Karpas-422 (cell line): ENCODE data around the gene DHRS4. TPM values are rescaled to one million over a fixed set of nuclear protein-coding genes. Genes with fewer than 3 reads are reported as not detected.
"Not testable (repeated sequence)": the region's sequence is repeated elsewhere in the genome, so short reads cannot be mapped to it uniquely, and the experiment has no call there.

Experiments
- DNase-seq: peaks from one replicate; pipeline ENCODE4 v3.0.0-alpha.2; 2015
- H2AFZ ChIP-seq: fragments of 200-600 bp; sonication (generic); 2 replicates; pipeline ENCODE4 v1.6.1; 2014; ENCODE audit warnings: antibody characterized with exemption, low read length, mixed read lengths
- H3K27ac ChIP-seq: fragments of 200-600 bp; sonication (generic); 2 replicates; pipeline ENCODE4 v1.5.1; 2014; ENCODE audit warnings: mild to moderate bottlenecking, low read length, moderate library complexity
- H3K27me3 ChIP-seq: fragments of 200-600 bp; sonication (generic); 2 replicates; pipeline ENCODE4 v1.6.1; 2014; ENCODE audit warnings: low read length, mixed read lengths
- H3K36me3 ChIP-seq: fragments of 200-600 bp; sonication (generic); 2 replicates; pipeline ENCODE4 v1.6.1; 2014; ENCODE audit warnings: low read length, mixed read lengths; ENCODE audit not compliant: insufficient read depth
- H3K4me1 ChIP-seq: fragments of 200-600 bp; sonication (generic); 2 replicates; pipeline ENCODE4 v1.6.1; 2014; ENCODE audit warnings: mild to moderate bottlenecking, low read length, mixed read lengths
- H3K4me2 ChIP-seq: fragments of 200-600 bp; sonication (generic); 2 replicates; pipeline ENCODE4 v1.6.1; 2014; ENCODE audit warnings: low read length, low read depth, mild to moderate bottlenecking; ENCODE audit not compliant: poor library complexity, severe bottlenecking
- H3K4me3 ChIP-seq: fragments of 200-600 bp; sonication (generic); 2 replicates; pipeline ENCODE4 v1.5.1; 2014; ENCODE audit warnings: mild to moderate bottlenecking, antibody characterized with exemption, low read length, mixed read lengths
- H3K79me2 ChIP-seq: fragments of 200-600 bp; sonication (generic); 2 replicates; pipeline ENCODE4 v1.6.1; 2014; ENCODE audit warnings: mild to moderate bottlenecking, low read length, mixed read lengths
- H3K9ac ChIP-seq: fragments of 200-600 bp; sonication (generic); 2 replicates; pipeline ENCODE4 v1.6.0; 2014; ENCODE audit warnings: low read length
- H3K9me2 ChIP-seq: fragments of 200-600 bp; sonication (generic), shearing (Covaris generic); replicated peaks from 2 replicates; pipeline ENCODE4 v1.6.0; 2014; ENCODE audit warnings: mild to moderate bottlenecking, low read length, moderate library complexity; ENCODE audit not compliant: insufficient read depth
- H3K9me3 ChIP-seq: fragments of 300-700, 200-600 bp; sonication (generic); 2 replicates; pipeline ENCODE4 v1.6.1; 2014; ENCODE audit warnings: low read length, mixed read lengths
- H4K20me1 ChIP-seq: fragments of 200-600 bp; sonication (generic); 2 replicates; pipeline ENCODE4 v1.6.1; 2014; ENCODE audit warnings: mild to moderate bottlenecking, antibody characterized with exemption, low read length, low read depth; ENCODE audit not compliant: insufficient read depth
- total RNA-seq: library from RNA; depleted of rRNA; stranded (reverse); fragments of >200 nt; shearing (Covaris generic); gene quantifications from 2 replicates; pipeline ENCODE4 v1.2.3, GENCODE V29; 2014; ENCODE audit warnings: low replicate concordance

DHRS4 gene
- total RNA-seq, 1 experiment from 2014 or later = 63.8 TPM

- H3K27ac ChIP-seq, H4K20me1 ChIP-seq, H3K9ac ChIP-seq, H3K9me2 ChIP-seq, H3K4me3 ChIP-seq, H2AFZ ChIP-seq, H3K79me2 ChIP-seq, H3K9me3 ChIP-seq, H3K4me2 ChIP-seq, H3K4me1 ChIP-seq, H3K36me3 ChIP-seq, H3K27me3 ChIP-seq: not testable (repeated sequence)
- DNase-seq = peak; percentile 56
Observed at GRCh38 chr14:23977208-23977607, 23.6 kb downstream of the DHRS4 start.

GRCh38 chr14:23981951-23982813 is 28.6 kb downstream of the DHRS4 start:
- not testable (repeated sequence) for H3K9me2 ChIP-seq, H3K4me2 ChIP-seq, H3K4me3 ChIP-seq, H3K36me3 ChIP-seq, H3K27ac ChIP-seq, H3K9ac ChIP-seq, H3K4me1 ChIP-seq, H3K9me3 ChIP-seq, H3K79me2 ChIP-seq, H4K20me1 ChIP-seq, H2AFZ ChIP-seq, DNase-seq, H3K27me3 ChIP-seq

GRCh38 chr14:23984891-23985602 is 31.5 kb downstream of the DHRS4 start:
- Histone ChIP-seq H3K9me2 (no peaks in the 10 kb centered on the region), H3K9ac (no peak overlapping the region), H3K27me3 (no peaks in the 10 kb centered on the region), H4K20me1 (no peaks in the 10 kb centered on the region), H3K4me3 (no peak overlapping the region), H2AFZ (no peak overlapping the region), H3K4me2 (no peak overlapping the region), H3K27ac (no peak overlapping the region), H3K79me2 (no peaks in the 10 kb centered on the region), H3K9me3 (no peaks in the 10 kb centered on the region), H3K4me1 (peaks cover 15% of the 10 kb centered on the region), H3K36me3 (no peaks in the 10 kb centered on the region)
- no peak for DNase-seq

- not testable (repeated sequence) for H3K9me3 ChIP-seq, H2AFZ ChIP-seq, H4K20me1 ChIP-seq, H3K9me2 ChIP-seq, H3K27ac ChIP-seq, H3K36me3 ChIP-seq, DNase-seq, H3K27me3 ChIP-seq, H3K79me2 ChIP-seq
- peaks cover 16% of the 10 kb centered on the region for H3K4me1 ChIP-seq
- peak overlapping the region; percentile 71 for H3K4me3 ChIP-seq
- H3K9ac ChIP-seq = peak overlapping the region; percentile 77
- H3K4me2 ChIP-seq = peak overlapping the region; percentile 82
Observed at GRCh38 chr14:23988223-23988606, 34.6 kb downstream of the DHRS4 start.

- H4K20me1 ChIP-seq, H3K9me3 ChIP-seq, H3K9me2 ChIP-seq, H2AFZ ChIP-seq, H3K27me3 ChIP-seq, H3K79me2 ChIP-seq, H3K36me3 ChIP-seq: not testable (repeated sequence)
- Histone ChIP-seq H3K4me2 (peak within 1 kb of the TSS; percentile 82), H3K4me1 (peaks cover 16% of the 10 kb centered on the region), H3K4me3 (peak within 1 kb of the TSS; percentile 71), H3K9ac (peak within 1 kb of the TSS; percentile 77), H3K27ac (peak within 1 kb of the TSS; percentile 1; the same call in 1 of the 2 replicates)
- DNase-seq = peak; percentile 94
Observed at GRCh38 chr14:23988607-23989363, 35.2 kb downstream of the DHRS4 start, which contains the start of gene DHRS4L2. Gene DHRS4L2, plus strand, starts transcription at chr14:23988929. Its CDS starts 19 bp downstream, at chr14:23988948.

- Histone ChIP-seq H3K27ac (peak overlapping the region; percentile 1; the same call in 1 of the 2 replicates), H3K4me1 (peaks cover 16% of the 10 kb centered on the region), H3K4me2 (peak overlapping the region; percentile 82), H3K4me3 (peak overlapping the region; percentile 71), H3K9ac (peak overlapping the region; percentile 77)
- H3K9me3 ChIP-seq, H3K9me2 ChIP-seq, H3K36me3 ChIP-seq, H4K20me1 ChIP-seq, H3K27me3 ChIP-seq, H2AFZ ChIP-seq, H3K79me2 ChIP-seq: not testable (repeated sequence)
- peak; percentile 64 for DNase-seq
Observed at GRCh38 chr14:23989734-23990445, 36.3 kb downstream of the DHRS4 start.

GRCh38 chr14:23990961-23991360 is 37.4 kb downstream of the DHRS4 start:
- H4K20me1 ChIP-seq, H3K79me2 ChIP-seq, H3K4me3 ChIP-seq, H3K9me3 ChIP-seq, H3K9ac ChIP-seq, DNase-seq, H3K4me2 ChIP-seq, H2AFZ ChIP-seq, H3K36me3 ChIP-seq, H3K27ac ChIP-seq, H3K9me2 ChIP-seq, H3K27me3 ChIP-seq: not testable (repeated sequence)
- H3K4me1 ChIP-seq = peaks cover 16% of the 10 kb centered on the region
